NCI-H774 (cell line): ENCODE data around the gene GMDS.

Experiments used
- DNase-seq: peaks from one replicate; lab custom pipeline; 2025; lab: John Stamatoyannopoulos, UW

The GMDS gene

DNA sequence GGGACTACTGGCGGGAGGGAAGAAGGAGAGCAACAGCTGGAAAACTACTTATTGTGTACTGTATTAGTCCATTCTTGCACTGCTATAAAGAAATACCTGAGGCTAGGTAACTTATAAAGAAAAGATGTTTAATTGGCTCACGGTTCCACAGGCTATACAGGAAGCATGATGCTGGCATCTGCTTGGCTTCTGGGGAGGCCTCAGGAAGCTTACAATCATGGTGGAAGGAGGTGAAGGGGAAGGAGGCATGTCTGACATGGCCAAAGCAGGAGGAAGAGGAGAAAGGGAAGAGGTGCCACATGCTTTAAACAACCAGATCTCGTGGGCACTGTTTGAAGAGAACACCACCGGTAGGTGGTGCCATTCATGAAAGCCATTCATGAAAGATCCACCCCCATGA is 67.3 kb downstream of the GMDS start:
- no peak for DNase-seq

- DNase-seq: no peak
These were observed 69.6 kb downstream of the GMDS start for GRCh38 chr6:2175825-2176224.

GRCh38 chr6:2173203-2173961 is 72.0 kb downstream of the GMDS start:
- no peak for DNase-seq

GRCh38 chr6:2171728-2172127 is 73.7 kb downstream of the GMDS start:
- no peak for DNase-seq

GRCh38 chr6:2168480-2168879 is 76.9 kb downstream of the GMDS start:
- no peak for DNase-seq

DNA sequence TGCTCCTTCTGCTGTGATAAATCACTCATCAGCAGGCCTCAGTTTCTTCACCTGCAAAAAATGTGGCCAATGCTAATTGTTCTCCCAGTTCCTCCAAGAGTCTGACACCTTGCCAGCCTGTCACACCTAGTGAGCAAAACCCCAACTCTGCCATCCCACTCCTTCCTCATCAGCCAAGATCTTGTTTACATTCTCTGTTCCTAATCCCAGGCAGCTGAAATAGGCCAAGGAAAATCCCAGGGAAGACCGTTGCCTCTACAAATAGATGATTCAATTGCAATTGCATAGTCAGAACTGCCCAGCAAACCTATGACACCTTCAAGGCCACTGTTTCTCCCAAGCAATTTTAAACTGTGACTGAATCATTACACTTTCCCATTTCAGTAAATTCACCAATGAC is 78.7 kb downstream of the GMDS start:
- DNase-seq: no peak

DNA sequence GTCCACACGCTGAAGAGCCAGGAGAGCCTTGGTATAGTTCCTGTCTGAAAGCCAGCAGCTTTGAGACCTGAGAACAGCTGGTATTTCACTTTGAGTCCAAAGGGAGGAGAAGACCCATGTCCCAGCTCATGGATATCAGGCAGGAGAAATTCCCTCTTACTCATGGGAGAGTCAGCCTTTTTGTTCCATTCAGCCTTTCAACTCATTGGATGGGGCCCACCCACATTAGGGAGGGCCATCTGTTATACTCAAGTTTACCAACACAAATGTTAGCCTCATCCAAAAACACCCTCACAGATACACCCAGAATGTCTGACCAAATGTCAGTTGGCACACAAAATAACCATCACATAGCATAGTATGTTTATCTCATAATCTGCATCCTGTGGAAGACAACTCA is 80.1 kb downstream of the GMDS start:
- DNase-seq: no peak

DNA sequence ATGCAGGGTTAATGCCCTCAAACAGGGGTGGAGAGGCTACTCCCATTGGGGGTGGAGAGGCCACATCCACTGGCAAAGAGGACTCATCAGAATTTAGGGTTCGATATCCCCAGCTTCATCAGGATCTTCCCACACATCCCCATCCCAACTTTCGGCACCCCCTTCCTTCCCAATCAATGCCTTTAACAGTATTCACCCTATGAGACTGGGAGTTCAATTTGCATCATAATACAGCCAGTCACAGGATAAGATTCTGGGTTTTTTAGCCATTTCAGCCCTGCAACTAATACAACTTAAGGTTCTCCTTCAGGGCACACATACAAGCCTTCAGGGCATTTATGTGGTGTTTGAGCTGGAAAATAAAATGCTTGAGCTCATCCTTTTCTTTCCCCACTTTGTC is 80.9 kb downstream of the GMDS start:
- DNase-seq: no peak

DNA sequence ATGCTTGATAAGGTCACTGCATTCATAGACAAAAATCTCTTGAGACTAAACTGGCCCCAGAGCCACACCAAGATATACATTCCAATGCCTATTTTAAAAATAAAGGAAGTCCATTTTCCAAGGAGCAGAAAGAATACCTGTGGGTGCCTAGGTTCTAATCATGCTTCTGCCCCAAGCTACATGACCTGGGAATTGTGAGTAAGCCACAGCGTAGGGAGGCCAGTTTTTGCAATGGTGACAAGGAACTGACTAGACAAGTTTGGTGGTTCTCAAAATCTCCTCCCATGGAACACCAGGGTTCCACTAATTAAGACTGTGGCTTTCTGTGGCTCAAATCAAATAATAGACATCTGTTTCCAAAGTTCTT is 83.3 kb downstream of the GMDS start:
- DNase-seq: no peak

GRCh38 chr6:2158596-2159271 is 86.7 kb downstream of the GMDS start:
- DNase-seq: no peak

DNA sequence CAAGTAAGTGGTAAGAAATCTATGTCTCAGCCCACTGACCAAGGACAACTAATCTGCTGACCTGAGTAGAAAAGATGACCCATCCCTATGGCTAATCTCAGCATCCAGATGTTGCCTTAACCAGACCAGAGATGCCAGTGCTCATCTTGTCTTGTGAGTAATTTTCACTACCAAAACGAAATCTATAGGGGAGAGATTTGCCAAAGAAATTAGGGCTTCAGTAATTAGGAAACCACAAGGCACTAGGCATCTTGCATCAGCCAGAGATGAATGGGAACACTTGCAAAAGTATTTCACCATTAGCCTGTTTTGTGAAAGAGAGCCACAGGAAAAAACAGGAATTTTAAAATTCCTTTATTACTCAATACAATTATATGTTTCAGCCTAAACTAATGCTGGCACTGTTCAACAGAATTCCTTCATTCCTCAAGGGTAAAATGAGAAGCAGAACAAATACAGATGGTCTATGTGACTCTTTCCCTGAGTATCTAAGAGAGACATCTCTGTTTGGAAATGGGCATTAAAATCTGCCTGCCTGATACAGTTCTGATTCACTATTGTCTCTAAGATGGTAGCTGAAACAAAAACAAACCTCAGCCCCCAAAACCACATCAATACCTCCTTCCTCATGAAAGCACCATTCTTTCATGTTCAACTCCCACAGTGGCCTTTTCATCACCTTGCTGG is 87.8 kb downstream of the GMDS start:
- DNase-seq: no peak

GRCh38 chr6:2155206-2155605 is 90.2 kb downstream of the GMDS start:
- peak; percentile 16 for DNase-seq

DNA sequence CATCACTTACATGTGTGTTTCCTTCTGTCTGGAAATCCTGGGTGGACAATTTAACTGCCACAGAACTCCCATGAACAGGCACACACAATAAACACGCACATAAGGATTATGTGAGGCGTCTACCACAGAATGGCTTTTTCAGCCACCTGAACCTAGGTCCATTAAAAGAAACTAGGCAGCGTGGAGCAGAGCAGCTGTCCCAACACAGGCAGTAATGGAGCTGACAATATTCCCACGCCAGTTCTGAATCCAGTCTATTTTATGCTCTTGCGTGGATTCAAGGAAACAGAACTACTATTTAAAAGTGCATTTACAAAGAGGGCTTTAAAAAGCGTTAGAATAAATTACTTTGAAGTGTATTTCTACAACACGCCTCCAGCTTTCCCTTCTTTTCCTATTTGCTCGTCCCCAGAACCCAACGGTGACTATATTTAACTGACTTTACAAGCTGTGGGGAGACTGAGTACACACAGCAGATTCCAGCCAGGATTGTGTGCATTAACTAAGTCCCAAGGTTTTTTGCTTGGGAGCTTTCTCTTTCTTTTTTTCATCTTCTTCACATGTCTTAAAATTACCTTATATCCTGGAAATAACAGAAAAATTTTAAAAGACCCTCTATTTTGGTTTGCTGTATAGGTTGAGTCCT is 95.9 kb downstream of the GMDS start:
- DNase-seq: peak; percentile 28

DNA sequence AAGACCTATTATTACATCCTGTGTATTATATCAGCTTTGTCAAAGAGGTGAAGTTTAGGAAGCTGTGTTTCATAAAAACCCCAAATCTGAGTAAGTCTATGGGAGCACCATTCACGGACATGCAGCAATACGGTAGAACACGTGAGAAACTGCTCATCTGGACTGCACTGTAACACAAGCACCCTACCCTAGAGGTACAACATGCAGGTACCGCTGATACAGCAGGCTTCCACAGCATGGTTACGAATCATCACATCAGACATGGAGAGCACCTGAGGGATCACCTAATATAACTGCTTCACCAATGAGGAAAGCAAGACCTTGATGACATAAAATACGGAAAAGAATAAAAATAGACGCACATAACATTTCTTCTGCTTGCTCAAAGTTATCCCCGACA is 96.7 kb downstream of the GMDS start:
- DNase-seq: no peak

- DNase-seq: no peak
These were observed 97.5 kb downstream of the GMDS start for GRCh38 chr6:2147766-2148448.

- DNase-seq: no peak
These were observed 98.1 kb downstream of the GMDS start for GRCh38 chr6:2147261-2147660.

GRCh38 chr6:2144210-2144609 is 101.2 kb downstream of the GMDS start:
- no peak for DNase-seq

- DNase-seq: no peak
These were observed 103.6 kb downstream of the GMDS start for GRCh38 chr6:2141644-2142290.

DNA sequence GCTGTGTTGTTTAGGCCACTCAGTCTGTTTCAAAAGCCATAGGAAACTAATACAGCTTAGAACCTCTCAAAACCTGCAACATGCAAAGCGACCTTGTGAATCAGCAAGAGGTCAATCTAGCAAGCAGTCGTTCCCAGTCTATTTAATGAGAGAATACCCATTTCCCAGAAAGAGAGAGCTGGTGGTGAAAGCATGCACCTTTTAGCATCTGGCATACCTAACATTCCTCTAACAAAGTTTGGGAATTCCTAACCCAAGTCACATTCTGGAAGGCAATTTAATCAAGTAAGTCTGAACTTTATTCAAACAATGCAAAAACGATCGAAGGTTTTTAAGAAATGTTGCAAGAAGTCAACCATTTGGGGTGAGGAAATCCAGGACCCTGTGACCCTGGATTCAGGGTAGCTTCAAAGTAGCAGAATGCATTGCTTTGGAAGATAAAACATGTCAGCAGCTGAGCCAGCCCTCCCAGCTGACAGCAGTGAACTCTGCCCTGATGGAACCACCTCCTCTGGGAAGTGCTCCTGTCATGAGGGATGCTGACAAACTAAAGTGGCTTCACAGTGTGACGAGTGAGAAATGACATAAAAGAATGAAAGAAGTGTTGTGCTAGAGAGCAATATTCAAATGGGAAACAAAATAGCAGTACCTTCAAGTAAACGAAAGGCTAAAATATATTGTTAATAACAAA is 104.8 kb downstream of the GMDS start:
- no peak for DNase-seq

- no peak for DNase-seq
These were observed 110.0 kb downstream of the GMDS start for GRCh38 chr6:2135401-2135800.

DNA sequence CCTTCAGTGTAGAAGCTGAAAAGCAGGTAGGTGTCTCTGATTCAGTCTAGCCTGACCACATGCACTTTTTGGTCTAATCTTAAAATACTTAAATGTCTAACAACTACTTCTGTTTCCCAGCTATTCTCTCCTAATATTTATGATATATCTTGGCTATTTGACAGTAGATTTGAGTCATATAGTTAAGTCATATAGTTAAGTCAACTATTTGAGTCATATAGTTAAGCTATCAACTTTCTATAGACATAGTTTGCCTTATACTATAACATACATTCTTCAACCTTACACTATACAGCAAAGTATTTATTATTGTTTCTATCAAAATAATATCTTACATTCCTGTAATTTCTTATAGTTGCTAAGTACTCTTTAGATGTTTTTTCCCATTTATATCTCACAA is 110.9 kb downstream of the GMDS start:
- no peak for DNase-seq
